Fibroblast of lung (primary cell): ENCODE results near the gene MICAL2. TPM values are rescaled to one million over a fixed set of nuclear protein-coding genes. Genes with fewer than 3 reads are reported as not detected.

Experiments used
- DNase-seq, 2 donors: peaks; one replicate each; pipeline versions ENCODE4 v3.0.0 to v3.0.0-alpha.2; 2010; ENCODE audit warnings: low read depth in 2 of 2
- H2AFZ ChIP-seq: 2 replicates; pipeline ENCODE4 v1.5.1; 2012; ENCODE audit warnings: low read length, control low read depth, inconsistent platforms
- H3K27ac ChIP-seq: 2 replicates; pipeline ENCODE4 v1.5.1; 2011; ENCODE audit warnings: low read length, control low read depth; ENCODE audit not compliant: insufficient read depth
- H3K27me3 ChIP-seq: 2 replicates; pipeline ENCODE4 v1.5.1; 2011; ENCODE audit warnings: mild to moderate bottlenecking, low read length; ENCODE audit not compliant: control insufficient read depth, insufficient read depth
- H3K36me3 ChIP-seq: 2 replicates; pipeline ENCODE4 v1.5.1; 2011; ENCODE audit warnings: low read length; ENCODE audit not compliant: control insufficient read depth, insufficient read depth
- H3K4me1 ChIP-seq: 2 replicates; pipeline ENCODE4 v1.5.1; 2011; ENCODE audit warnings: low read length; ENCODE audit not compliant: control insufficient read depth, insufficient read depth; ENCODE audit errors: extremely low read depth
- H3K4me2 ChIP-seq: 2 replicates; pipeline ENCODE4 v1.5.1; 2011; ENCODE audit warnings: low read length, control low read depth; ENCODE audit not compliant: insufficient read depth; ENCODE audit errors: extremely low read depth
- H3K4me3 ChIP-seq, 4 experiments: fragments of 200-600 bp in 1 of 4; sonication (generic) in 1 of 4; replicated peaks in 1 of 4; 2 replicates each; pipeline ENCODE4 v1.5.1; 2011 to 2016; ENCODE audit warnings: low read length in 4 of 4, low read depth in 3 of 4, mild to moderate bottlenecking in 3 of 4, control low read depth in 2 of 4, inconsistent platforms in 1 of 4, mixed read lengths in 1 of 4; ENCODE audit not compliant: insufficient read depth in 1 of 4; ENCODE audit errors: control extremely low read depth in 1 of 4
- H3K79me2 ChIP-seq: 2 replicates; pipeline ENCODE4 v1.5.1; 2012; ENCODE audit warnings: mild to moderate bottlenecking, low read length, inconsistent platforms; ENCODE audit not compliant: control insufficient read depth, insufficient read depth
- H3K9ac ChIP-seq: 2 replicates; pipeline ENCODE4 v1.5.1; 2011; ENCODE audit warnings: mild to moderate bottlenecking, low read length, control low read depth; ENCODE audit not compliant: insufficient read depth
- H3K9me3 ChIP-seq: 2 replicates; pipeline ENCODE4 v1.5.1; 2012; ENCODE audit warnings: low read depth, low read length; ENCODE audit not compliant: control insufficient read depth, insufficient read depth
- H4K20me1 ChIP-seq: 2 replicates; pipeline ENCODE4 v1.5.1; 2011; ENCODE audit warnings: low read length; ENCODE audit not compliant: control insufficient read depth, insufficient read depth; ENCODE audit errors: extremely low read depth
- EZH2 ChIP-seq: IDR thresholded peaks from 2 replicates; pipeline ENCODE4 v1.5.1; 2012; ENCODE audit warnings: low read length, control low read depth, mild to moderate bottlenecking; ENCODE audit errors: missing control alignments
- polyA plus RNA-seq, 2 donors: library from polyadenylated mRNA; depleted of rRNA in 1 of 2; stranded (reverse) in 1 of 2; unstranded in 1 of 2; fragments of >200 nt; gene quantifications; 2 replicates each; pipeline ENCODE4 v1.2.1, GENCODE V29; 2011 to 2012; ENCODE audit warnings: missing spikeins in 1 of 2
- total RNA-seq: library from RNA; depleted of rRNA; stranded (reverse); fragments of >200 nt; gene quantifications from 2 replicates; pipeline ENCODE4 v1.2.1, GENCODE V29; 2014
- TF ChIP-seq, protein P1 (sequence below), 2 donors: IDR thresholded peaks in 1 of 2; conservative IDR thresholded peaks in 1 of 2; 1 replicate in 1 of 2; 2 replicates in 1 of 2; pipeline ENCODE4 v1.5.1; 2011 to 2012; ENCODE audit warnings: low read length in 2 of 2, control low read depth in 1 of 2, inconsistent platforms in 1 of 2, low read depth in 1 of 2, mild to moderate bottlenecking in 1 of 2

Gene MICAL2
- total and polyA plus RNA-seq, 2 donors (not counting 1 experiment from before 2014, with no cell fraction given): 78.5 to 275 TPM

DNA sequence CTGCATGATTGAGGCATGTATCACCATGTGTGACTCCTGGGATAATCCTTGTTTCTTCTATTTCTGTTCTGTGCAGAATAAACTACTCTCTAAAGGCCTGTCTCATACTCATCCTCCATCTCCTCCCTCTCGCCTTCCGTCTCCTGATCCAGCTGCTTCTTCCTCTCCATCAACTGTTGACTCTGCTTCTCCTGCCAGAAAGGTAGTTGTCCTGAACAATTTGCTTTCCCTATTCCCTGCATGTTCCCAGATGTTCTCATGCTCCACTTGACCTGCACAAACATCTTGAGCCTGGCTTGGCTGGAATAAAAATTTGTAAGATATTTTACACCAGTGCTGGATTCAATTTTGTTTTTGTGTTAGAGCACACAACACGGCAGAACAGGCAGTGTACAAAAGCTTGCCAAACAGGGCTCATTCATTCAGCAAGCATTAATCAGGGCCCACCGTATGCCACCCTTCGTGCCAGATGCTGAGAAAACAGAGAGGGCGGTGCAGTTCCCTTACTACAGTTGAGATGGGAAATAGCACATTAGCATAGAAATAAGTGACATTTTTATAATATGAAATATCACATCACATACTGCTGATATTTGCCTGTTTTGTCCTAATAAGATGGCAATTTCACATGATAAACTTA lies 133.6 kb downstream of the MICAL2 start:
- Histone ChIP-seq H3K27me3 (no peaks in the 10 kb centered on the region), H3K4me2 (no peak overlapping the region), H3K9me3 (no peaks in the 10 kb centered on the region), H3K9ac (no peak overlapping the region), H3K27ac (no peak overlapping the region), H4K20me1 (no peaks in the 10 kb centered on the region), H3K36me3 (peaks cover 16% of the 10 kb centered on the region), H3K4me1 (peaks cover 6% of the 10 kb centered on the region), H2AFZ (no peak overlapping the region), H3K4me3 (no peak overlapping the region), H3K79me2 (no peaks in the 10 kb centered on the region)
- no peak for DNase-seq
- no peak for TF ChIP-seq EZH2
- TF ChIP-seq, protein P1, sequence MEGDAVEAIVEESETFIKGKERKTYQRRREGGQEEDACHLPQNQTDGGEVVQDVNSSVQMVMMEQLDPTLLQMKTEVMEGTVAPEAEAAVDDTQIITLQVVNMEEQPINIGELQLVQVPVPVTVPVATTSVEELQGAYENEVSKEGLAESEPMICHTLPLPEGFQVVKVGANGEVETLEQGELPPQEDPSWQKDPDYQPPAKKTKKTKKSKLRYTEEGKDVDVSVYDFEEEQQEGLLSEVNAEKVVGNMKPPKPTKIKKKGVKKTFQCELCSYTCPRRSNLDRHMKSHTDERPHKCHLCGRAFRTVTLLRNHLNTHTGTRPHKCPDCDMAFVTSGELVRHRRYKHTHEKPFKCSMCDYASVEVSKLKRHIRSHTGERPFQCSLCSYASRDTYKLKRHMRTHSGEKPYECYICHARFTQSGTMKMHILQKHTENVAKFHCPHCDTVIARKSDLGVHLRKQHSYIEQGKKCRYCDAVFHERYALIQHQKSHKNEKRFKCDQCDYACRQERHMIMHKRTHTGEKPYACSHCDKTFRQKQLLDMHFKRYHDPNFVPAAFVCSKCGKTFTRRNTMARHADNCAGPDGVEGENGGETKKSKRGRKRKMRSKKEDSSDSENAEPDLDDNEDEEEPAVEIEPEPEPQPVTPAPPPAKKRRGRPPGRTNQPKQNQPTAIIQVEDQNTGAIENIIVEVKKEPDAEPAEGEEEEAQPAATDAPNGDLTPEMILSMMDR (conservative IDR thresholded peaks at IDR 0.05 in 1 of 2, IDR thresholded peaks at IDR 0.05 in 1 of 2; ENCODE audit: low read depth in 1 of 2, low read length in 2 of 2): no peak

DNA sequence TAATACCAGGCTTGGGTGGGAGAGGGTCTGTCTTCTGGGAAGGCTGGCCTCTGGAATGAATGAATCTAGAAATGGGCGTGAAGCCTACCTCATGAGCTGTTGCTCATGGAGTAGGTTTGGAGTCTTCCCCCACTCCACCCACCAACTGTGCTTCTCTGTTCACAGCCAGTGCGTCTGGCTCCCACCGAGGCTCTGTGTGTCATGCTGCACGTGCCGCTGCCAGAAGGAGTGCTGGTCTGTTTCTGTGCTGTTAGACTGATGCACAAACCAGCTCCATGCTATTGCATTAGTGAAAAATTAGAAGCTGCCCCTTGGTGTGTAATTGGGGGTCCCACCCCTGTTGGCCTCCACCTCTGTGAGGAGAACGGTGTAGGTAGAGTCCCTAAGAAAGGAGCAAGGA lies 134.7 kb downstream of the MICAL2 start:
- H3K4me3 ChIP-seq: no peak overlapping the region
- no peaks in the 10 kb centered on the region for H3K27me3 ChIP-seq
- H4K20me1 ChIP-seq: no peaks in the 10 kb centered on the region
- peaks cover 6% of the 10 kb centered on the region for H3K4me1 ChIP-seq
- H2AFZ ChIP-seq: no peak overlapping the region
- H3K4me2 ChIP-seq: no peak overlapping the region
- peak in 1 of 2 donors; percentile 31 for DNase-seq
- peaks cover 23% of the 10 kb centered on the region for H3K36me3 ChIP-seq
- H3K9me3 ChIP-seq: no peaks in the 10 kb centered on the region
- no peak overlapping the region for H3K27ac ChIP-seq
- TF ChIP-seq EZH2: no peak
- TF ChIP-seq, protein P1 (conservative IDR thresholded peaks at IDR 0.05 in 1 of 2, IDR thresholded peaks at IDR 0.05 in 1 of 2; ENCODE audit: low read depth in 1 of 2, low read length in 2 of 2): no peak
- no peaks in the 10 kb centered on the region for H3K79me2 ChIP-seq
- H3K9ac ChIP-seq: no peak overlapping the region

DNA sequence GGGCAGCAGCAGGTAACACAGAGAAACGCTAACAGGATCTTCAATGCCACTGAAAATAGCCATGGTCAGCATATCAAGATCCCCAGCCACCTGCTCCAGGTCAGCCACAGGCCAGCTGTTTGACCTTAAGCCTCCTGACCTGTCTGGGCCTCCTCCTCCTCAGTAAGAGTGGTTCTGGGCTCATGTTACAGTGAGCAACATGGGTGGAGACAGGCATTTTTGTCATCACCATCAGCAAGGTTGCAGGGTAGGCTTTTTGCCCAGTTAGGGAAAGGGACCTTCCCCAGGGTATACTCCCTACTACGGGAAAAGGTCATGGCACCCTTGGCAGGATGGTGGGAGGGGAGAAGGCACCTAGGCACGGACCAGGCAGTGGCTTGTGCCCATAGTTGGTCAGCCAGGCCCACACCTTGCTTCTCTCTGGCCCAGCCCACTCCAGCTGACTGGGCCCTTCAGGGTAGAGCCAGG lies 135.2 kb downstream of the MICAL2 start:
- Histone ChIP-seq H2AFZ (no peak overlapping the region), H3K27me3 (no peaks in the 10 kb centered on the region), H3K4me2 (no peak overlapping the region), H3K9ac (no peak overlapping the region), H3K4me3 (no peak overlapping the region), H3K27ac (no peak overlapping the region), H4K20me1 (no peaks in the 10 kb centered on the region), H3K36me3 (peaks cover 23% of the 10 kb centered on the region), H3K4me1 (peaks cover 6% of the 10 kb centered on the region), H3K9me3 (no peaks in the 10 kb centered on the region), H3K79me2 (no peaks in the 10 kb centered on the region)
- TF ChIP-seq, protein P1 (conservative IDR thresholded peaks at IDR 0.05 in 1 of 2, IDR thresholded peaks at IDR 0.05 in 1 of 2; ENCODE audit: low read depth in 1 of 2, low read length in 2 of 2): no peak
- TF ChIP-seq EZH2: no peak
- peak in 1 of 2 donors; percentile 41 for DNase-seq
